ENCODE data around the gene MPPE1.
"Not testable (repeated sequence)": the region's sequence is repeated elsewhere in the genome, so short reads cannot be mapped to it uniquely, and the experiment has no call there.

Gene MPPE1

DNA sequence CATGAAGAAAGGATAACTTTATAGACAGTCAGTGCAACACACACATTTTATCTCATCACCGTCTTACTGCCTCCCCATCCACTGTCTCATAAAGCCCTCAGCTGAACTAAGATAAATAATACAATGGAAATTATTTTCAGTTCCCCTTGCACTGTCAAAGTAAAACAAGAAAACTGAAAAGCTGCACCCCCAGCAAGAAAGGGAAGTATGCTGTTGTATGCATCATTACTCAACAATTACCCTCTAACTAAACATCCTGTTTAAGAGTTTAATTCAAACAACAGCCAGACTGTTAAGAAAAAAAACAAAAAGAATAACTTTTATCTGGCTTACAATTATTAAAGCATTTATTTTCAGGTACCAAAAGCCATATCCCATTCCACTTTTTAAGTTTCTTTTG is 25.0 kb downstream of the MPPE1 start:
- no peak for DNase-seq

DNA sequence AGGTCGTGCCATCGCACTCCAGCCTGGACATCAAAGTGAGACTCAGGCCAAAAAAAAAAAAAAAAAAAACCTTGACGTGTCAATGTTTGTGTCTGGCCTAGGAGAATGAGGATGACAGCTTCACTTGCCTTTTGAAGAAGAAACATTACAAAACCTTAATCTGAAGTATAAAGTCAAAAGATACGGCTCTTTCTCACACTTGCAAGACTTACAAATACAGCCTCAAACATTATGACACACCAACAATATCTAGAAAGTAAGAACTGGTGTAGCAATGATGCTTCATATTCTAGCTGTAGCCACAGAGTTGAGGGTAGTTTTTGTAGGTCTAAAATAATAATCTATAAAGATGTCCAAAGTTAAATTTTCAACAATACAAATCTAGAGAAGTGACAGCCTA is 25.5 kb downstream of the MPPE1 start:
- no peak for DNase-seq

DNA sequence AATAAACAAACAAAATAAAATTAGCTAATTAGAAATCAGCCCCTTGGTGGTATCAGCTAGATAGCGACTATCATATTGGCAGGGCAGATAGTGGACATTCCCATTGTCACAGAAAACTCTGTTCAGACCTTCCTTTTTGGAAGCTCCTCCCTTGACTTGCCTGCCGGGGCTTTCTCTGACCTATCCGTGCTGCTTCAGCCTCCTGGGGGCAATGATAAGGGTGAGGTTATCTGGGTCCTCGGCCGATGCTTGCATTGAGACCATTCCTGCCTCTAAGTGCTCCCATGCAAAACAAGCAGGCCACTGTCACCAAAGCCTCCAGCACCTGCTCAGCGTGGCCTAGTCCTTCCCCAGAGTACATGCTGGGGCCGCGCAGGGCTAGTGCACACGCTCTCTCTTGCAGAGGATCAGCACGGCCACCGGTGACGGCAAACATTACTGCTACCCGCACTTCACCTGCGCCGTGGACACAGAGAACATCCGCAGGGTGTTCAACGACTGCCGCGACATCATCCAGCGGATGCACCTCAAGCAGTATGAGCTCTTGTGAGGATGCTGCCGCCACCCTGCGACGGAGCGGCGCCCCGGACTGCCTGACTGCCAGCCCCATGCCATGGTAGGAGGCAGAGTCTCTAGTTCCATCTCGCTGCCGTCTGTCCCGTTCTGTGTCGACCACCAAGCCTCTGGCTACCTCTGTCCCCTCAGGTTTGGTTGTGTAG is 27.4 kb downstream of the MPPE1 start:
- DNase-seq, result no peak

DNA sequence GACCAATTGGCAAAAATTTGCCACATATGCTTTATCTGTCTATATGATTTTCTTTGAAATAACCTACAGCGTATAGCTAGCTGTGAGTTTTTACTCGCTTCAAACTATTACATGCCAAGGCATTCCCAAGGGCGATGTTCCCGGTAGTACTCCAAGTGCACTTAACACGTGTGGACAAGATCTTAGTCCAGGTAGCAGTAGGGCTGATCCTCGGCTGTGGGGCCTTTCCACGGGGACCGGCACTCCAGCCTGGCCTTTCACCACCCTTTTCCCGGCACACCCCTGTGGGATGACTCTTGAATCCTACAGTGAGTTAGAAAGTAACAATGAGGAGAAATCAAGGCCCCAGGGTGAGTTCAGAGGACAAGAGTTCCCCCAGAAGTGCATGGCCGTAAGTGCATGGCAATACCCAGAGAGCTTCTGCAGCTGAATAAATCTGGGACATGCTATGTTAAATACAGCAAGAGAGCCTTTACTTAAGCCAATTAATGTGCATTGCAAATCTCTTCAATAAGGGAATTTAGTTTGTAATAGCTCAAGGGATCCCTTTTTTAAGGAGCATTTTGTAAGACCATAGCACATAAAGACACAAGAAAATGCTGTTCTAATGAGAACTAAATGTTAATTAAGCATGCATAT is 30.5 kb downstream of the MPPE1 start:
- DNase-seq, result no peak

DNA sequence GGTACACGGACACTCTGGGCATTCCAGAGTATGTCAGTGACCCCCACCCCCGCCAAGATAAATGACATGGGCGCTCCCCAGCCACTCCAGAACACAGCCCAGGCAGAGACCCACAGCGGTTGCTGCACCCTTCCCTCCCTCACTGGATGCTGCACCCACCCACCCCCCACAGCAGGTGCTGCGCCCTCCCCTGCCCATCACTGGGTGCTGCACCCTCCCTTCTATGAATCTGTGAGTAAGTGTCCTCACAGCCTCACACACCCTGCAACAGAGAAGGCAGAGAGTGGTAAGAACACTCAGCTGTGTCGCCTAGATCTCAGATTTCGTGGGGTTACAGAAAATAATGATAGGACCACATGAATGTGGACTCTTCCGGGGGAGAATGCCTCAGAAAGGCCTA is 33.4 kb downstream of the MPPE1 start:
- no peak for DNase-seq

DNA sequence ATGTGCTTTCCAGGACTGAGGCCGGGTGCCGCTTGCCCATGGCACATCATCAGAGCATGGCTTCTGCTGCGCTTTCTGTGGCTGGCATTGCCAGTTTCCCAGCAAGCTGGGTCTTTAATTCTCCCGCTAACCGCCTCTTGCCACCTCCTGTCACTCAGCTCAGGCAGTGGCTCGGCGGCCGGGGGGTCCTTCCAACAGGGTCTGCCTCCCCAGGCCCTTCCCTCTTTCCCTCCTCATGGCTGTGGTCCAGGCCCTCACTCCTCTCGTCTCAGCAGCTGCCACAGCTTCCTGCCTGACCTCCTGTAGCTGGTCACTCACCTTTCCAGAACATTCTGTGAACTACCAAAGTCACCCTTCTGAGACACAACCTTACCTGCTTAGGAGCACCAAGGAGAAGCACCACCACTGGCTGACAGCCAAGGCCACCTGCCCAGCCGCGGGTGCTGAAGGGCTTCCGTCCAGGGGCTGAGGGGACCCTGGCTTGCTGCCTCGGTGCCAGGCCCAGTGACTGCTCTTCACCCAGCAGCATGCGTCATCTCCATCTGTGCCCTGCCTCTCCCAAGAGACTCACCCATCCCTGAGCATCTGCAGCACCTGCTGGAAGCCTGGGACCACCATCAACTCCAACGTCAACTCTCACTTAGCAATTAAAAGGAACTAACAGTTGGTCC is 34.3 kb downstream of the MPPE1 start:
- DNase-seq, result no peak

DNA sequence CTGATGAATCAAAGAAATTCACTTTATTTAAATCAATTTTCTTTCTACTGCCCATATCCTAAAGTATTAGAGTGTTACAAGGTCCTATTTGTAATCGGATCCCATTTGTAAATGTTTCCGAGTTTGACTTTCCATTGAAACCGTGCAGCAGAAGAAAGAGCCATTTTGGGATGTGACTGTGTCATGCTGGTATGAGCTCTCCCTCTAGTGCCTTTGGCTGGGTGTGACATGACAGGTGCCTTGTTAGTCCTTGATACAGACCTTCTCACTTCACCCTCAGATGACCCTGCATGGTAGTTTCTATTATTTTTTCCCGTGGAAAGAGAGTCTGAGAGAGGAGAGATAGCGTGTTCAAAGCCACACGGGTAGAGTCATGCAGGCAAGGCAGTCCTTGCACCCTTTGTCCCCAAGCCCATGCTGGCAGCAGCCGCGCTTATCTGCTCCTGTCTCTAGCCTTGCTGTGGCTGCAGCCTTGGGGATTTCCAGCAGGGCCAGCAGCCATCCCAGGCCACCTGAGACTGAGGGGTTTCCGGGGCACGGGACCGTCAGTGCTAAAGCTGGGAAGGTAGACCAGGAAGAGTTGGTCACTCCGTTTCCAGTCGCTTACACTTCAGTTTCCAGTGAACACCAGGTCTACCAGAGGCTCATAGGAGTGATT is 35.5 kb downstream of the MPPE1 start:
- DNase-seq, result peak; percentile 16

DNA sequence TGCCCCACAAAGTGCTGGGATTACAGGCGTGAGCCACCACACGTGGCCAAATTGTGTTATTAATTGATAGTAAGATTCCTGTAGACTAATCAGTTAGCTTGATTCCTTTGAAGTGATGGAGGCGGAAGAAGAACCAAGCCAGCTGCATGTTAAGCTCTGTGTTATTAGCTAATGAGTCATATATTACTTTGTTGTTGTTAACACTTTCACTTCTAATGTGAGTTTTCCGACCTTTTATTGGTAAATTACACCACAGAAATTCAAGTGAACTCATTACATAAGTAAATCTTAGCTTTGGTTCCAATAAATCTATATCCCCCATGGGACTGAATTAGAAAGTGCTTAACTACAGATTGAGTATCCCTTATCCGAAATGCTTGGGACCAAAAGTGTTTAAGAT is 36.6 kb downstream of the MPPE1 start:
- no peak for DNase-seq

DNA sequence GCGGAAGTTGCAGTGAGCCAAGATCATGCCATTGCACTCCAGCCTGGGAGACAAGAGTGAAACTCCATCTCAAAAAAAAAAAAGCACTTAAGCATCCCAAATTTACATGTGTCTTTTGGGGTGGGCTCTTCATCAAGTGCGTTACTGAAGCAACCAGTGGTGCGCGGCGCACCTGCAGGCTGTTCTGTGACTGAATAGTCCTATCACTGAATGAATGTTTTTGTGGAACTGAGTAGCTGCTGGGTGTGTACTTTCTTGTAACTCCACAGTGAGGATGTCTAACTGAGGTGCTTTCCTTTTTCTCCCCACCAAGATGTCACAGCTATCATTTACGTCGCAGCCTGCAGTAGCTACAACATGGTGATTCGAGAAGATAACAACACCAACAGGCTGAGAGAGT is 39.9 kb downstream of the MPPE1 start:
- DNase-seq, result no peak

DNA sequence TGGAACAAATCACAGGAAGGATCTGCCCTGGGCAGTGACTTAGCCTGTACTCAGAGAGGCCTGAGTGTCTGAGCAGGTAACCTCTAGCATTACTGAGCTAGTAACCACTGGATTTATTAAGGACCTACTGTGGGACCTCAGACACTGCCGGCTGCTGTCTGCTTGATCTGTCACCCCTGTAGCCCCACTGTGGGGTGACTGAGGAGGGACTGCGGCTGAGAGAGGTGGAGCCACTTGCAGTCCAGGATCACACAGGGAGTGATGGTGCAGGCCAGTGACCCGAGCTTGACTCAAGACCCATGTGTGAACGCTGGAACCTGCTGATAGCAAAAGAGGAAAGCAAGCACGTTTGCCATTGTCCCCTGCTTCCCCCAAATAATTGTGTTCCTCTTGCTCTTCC is 41.4 kb downstream of the MPPE1 start:
- DNase-seq, result no peak

DNA sequence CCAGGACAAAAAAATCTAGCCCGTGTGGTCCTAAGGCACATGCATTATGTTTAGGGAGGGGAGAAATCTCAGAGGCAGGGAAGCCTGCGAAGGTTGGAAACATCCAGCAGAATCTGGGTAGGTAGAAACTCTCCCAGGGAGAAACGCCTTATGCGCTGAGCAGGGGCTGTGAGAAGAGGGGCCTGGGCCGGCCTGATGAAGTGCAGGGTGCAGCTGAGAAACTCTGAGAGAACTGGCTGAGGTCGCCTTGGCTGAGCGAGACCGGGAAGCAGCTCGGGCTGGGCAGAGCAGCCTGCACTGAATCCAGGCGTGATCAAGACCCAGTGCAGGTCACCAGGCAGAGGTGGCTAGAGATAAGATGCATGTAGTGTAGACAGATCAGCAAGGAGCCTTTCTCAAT is 41.8 kb downstream of the MPPE1 start:
- DNase-seq, result no peak

DNA sequence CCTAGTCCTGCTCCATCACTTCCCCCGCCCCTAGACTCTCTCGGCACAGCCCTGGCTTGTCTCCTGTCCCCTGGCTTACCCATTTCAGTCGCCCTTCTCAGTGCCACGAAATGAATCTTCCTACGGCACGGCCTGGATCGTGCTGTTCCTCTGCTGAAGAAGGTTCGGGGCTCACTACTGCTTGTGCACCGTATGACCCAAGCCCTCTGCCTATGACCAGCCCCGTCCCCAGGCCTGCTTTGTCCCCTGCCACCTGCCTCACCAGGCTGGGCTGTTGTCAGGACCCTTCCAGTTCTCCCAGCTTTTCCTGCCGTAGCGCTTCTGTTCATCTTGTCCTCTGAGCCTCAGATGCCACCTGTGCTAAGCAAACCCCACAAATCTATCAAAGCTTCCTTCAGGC is 43.0 kb downstream of the MPPE1 start:
- no peak for DNase-seq

DNA sequence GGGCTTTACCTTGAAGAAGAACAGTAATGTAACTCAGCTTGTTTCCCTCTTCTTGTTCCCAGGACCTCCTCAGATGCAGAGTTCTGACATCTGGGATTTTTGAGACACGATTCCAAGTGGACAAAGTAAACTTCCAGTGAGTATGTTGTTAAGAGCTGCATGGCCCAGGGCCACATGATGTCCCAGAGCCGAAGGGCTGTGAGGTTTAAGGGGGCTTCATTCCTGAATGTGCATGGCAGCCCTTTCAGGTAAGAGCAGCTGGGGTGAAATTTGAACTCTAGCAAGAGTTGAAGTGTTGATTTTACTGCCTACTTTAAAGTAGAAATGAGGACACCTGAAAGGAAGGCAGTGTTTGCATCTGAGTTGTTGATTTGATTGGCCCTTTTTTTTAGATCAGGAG is 43.6 kb downstream of the MPPE1 start:
- DNase-seq, result no peak

DNA sequence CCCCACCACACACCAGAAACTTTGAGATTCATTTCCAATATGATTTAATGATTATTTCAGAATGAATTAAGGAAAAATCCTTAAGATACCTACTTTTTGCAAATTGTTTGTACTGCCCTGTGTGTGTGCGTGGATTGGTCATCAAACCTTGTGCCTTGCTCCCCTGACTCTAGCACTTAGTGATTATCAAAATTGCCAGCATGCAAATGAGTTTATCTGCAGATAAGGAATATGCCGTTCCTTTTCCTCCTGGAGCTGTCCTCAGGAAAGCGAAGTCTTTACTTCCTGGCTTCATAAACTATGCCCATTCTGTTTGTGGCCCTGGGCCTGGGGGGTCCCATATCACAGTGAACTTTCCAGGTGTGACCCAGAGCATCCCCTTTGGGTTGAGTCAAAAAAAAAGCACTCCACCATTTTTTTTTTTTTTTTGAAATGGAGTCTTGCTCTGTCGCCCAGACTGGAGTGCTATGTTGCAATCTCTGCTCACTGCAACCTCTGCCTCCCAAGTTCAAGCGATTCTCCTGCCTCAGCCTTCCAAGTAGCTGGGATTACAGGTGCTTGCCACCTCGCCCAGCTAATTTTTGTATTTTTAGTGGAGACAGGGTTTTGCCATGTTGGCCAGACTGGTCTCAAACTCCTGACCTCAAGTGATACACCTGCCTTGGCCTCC is 45.5 kb downstream of the MPPE1 start:
- DNase-seq, result no peak

DNA sequence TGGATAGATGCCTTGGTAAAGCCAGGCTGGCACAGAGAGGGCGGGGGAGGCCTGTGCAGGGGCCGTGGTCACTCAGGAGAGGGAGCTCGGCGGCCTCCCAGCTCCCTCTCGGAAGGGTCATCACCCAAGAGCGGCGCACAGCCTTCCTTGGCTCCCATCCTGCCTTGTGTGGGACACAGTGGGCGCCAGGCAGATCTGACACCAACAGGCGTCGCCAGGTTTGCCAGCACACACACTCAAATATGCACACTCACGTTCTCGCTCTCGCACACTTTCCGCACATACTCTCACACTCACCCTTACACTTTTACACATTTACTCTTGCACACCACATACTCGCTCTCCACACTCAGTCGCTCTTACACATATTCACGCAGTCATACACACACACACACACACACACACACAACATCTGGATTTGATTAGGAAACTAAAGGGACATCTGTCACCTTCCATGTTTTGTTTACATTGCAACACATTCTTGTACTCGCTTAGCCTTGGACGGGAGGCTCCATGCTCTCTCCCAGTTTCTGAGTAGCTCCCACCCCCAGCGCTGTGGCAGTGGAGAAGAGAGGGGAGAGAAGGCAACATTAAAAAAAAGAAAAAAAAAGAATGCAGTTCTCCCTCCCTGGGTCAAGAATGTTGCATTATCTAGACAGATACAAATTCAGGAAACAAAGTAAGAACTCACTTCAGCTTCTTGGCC is 46.4 kb downstream of the MPPE1 start:
- no peak for DNase-seq

DNA sequence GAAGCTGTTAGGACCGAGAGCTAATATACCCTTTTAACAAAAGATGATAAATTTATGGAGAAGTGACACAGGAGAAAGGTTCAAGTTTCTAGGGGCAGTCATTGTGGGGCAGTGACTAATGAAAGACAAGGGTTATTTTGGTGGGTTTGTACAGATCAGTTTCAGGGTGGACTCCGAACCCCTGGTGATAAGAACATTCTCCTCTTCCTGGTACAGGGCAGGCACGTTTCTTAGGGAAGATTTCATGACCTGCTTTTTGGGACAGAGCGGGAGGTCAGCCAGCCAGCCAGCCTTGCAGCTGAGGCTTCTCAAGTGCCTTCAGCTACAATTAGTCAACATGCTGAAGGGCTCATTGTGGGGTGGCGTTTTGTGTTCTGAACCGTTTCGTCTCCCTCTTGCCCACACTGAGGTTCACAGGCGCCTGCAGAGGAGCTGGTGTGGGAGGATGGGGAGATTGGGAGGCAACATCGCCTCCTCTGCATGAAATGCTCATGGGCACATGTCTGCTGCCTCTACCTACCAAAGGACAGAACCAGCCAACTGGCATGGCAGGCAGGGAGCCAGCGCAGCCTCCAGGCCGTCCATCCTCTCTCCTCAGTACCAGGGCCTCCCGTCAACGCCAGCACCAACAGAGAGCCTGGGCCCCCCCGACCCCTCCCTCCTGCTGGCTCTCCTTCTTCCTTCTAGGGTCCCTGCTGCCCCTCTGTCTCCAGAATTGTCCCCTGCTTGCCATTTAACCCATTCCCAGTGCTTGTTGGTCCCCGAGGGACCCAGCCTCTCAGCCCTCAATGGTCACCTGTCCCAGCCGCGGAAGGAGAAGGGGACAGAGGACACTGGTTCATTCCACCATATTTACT is 47.3 kb downstream of the MPPE1 start:
- no peak for DNase-seq

DNA sequence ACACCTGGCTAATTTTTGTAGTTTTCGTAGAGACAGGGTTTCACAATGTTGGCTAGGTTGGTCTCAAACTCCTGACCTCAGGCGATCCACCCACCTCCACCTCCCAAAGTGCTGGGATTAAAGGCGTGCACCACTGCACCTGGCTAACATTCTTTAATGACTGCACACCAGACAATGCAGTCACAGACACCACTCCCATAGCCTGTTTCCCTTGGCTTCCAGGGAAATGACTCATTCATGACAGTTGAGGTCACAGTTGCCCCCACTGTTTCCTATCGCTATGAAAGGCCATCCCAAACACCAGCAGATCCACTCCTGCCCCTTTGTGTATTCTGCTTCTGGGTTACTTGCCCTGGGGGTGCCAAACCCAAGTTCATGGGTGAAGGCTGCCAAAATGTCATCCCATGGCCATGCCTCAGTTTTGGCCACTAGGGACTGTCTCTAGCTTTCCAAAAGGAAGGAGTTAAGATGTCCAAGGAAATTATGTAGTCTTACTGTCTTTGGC is 48.2 kb downstream of the MPPE1 start:
- no peak for DNase-seq

DNA sequence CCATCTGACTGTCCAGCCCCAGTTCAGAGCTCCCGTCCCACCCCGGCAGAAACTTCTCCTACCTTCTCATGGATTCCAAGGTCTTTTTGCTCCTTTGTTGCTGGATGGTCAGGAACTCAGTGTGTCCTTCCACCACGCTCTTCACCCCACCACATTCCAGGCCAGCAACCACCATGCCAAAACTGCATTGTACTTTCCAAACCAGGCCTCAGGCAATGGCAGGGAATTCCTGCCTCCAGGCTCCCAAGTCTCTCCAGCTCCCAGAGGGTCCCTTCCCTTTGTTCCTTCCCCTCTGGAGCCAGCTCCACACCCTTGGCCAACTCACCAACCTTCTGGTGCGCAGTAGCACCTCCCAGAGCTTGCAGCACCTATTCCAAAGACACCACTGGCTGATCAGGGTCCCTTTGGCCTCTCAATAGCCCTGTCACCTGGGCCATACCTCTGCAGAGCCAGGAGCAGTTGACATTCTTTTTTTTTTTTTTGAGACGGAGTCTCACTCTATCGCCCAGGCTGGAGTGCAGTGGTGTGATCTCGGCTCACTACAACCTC is 48.8 kb downstream of the MPPE1 start:
- no peak for DNase-seq

DNA sequence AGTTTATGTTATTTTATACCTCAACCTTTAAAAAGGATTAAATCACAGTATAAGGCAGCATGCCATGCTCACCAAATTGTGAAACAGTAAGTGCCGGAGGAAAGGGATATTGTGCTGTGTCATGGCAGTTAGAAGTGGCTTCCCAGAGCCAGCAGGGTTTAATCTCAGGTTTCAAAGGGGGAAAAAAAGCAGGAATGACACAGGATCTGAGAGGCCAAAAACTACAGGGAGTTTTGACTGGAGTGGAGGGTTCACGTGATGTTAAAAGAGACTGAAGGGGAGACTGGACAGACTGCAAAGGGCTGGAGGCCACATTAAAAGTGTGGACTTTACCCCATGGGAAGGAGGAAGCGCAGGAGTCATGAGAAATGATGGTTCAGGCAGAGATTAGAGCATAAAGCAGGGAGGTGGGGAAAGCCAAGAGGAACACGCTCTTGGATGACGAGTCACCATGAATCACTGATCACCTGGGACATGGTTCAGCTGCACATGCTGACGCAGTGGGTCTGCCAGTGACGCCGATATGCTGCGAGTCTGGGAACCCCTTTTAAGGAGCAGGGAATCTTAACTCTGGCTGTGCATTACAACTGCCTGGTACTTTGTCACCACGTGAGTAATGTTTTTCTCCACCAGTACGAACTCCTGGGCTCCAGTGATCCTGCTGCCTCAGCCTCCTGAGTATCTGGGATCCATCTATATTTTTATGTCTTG is 50.8 kb downstream of the MPPE1 start:
- DNase-seq, result peak; percentile 62

DNA sequence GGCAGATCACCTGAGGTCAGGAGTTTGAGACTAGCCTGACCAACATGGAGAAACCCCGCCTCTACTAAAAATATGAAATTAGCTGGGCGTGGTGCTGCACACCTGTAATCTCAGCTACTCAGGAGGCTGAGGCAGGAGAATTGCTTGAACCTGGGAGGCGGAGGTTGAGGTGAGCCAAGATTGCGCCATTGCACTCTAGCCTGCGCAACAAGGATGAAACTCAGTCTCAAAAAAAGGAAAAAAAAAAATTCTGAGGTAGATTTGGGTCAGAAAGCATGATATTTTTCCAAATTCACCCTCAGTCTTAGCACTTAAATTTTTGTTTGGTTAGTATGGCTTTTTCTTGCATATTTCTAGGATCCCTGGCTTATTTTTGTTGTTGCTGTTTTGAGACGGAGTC is 53.6 kb downstream of the MPPE1 start:
- not testable (repeated sequence) for DNase-seq
